BLaER1 (cell line): Measurements from ENCODE around the gene BRD7.

Experiments
- H3K27ac ChIP-seq: shearing (Covaris generic); formaldehyde crosslinking; 2 replicates; pipeline ENCODE4 v1.8.1; 2022
- H3K27me3 ChIP-seq: shearing (Covaris generic); formaldehyde crosslinking; 2 replicates; pipeline ENCODE4 v1.8.1; 2022
- H3K36me3 ChIP-seq: shearing (Covaris generic); formaldehyde crosslinking; 2 replicates; pipeline ENCODE4 v1.8.1; 2022
- H3K4me1 ChIP-seq: shearing (Covaris generic); formaldehyde crosslinking; 2 replicates; pipeline ENCODE4 v1.8.1; 2022
- H3K4me2 ChIP-seq: shearing (Covaris generic); formaldehyde crosslinking; 2 replicates; pipeline ENCODE4 v1.8.1; 2022
- H3K4me3 ChIP-seq: shearing (Covaris generic); formaldehyde crosslinking; 2 replicates; pipeline ENCODE4 v1.8.1; 2022
- H3K9ac ChIP-seq: shearing (Covaris generic); formaldehyde crosslinking; 2 replicates; pipeline ENCODE4 v1.8.1; 2022
- H3K9me3 ChIP-seq: shearing (Covaris generic); formaldehyde crosslinking; 2 replicates; pipeline ENCODE4 v1.8.1; 2022
- H4K20me1 ChIP-seq: shearing (Covaris generic); formaldehyde crosslinking; 2 replicates; pipeline ENCODE4 v1.8.1; 2022
- Cebpa-rat ChIP-seq: shearing (Covaris generic); IDR thresholded peaks from 2 replicates; pipeline ENCODE4 v1.8.1; 2022

BRD7 gene

GRCh38 chr16:50338371-50339231, 30.2 kb downstream of the BRD7 start:
- Histone ChIP-seq H3K4me2 (no peak overlapping the region), H3K4me3 (no peak overlapping the region), H4K20me1 (peaks cover 17% of the 10 kb centered on the region; the same call in 1 of the 2 replicates), H3K9me3 (no peaks in the 10 kb centered on the region), H3K36me3 (peaks cover 83% of the 10 kb centered on the region), H3K27ac (no peak overlapping the region), H3K9ac (no peak overlapping the region), H3K4me1 (no peaks in the 10 kb centered on the region), H3K27me3 (no peaks in the 10 kb centered on the region)
- no peak for TF ChIP-seq Cebpa-rat

GRCh38 chr16:50336884-50337283, 31.9 kb downstream of the BRD7 start:
- Histone ChIP-seq H3K9me3 (no peaks in the 10 kb centered on the region), H3K9ac (no peak overlapping the region), H3K4me2 (no peak overlapping the region), H3K4me1 (no peaks in the 10 kb centered on the region), H3K27me3 (no peaks in the 10 kb centered on the region), H3K36me3 (peaks cover 83% of the 10 kb centered on the region), H3K27ac (no peak overlapping the region), H3K4me3 (no peak overlapping the region), H4K20me1 (peaks cover 18% of the 10 kb centered on the region)
- TF ChIP-seq Cebpa-rat = no peak

- Histone ChIP-seq H3K9ac (no peak overlapping the region), H3K4me1 (no peaks in the 10 kb centered on the region), H3K27me3 (no peaks in the 10 kb centered on the region), H3K36me3 (peaks cover 79% of the 10 kb centered on the region), H3K4me3 (no peak overlapping the region), H3K4me2 (no peak overlapping the region), H4K20me1 (peaks cover 20% of the 10 kb centered on the region), H3K27ac (no peak overlapping the region), H3K9me3 (no peaks in the 10 kb centered on the region)
- TF ChIP-seq Cebpa-rat = no peak
These were observed 33.4 kb downstream of the BRD7 start for GRCh38 chr16:50335196-50335958.

GRCh38 chr16:50334106-50334975, 34.4 kb downstream of the BRD7 start:
- peaks cover 23% of the 10 kb centered on the region for H4K20me1 ChIP-seq
- H3K9me3 ChIP-seq = no peaks in the 10 kb centered on the region
- peaks cover 86% of the 10 kb centered on the region for H3K36me3 ChIP-seq
- H3K27me3 ChIP-seq = no peaks in the 10 kb centered on the region
- TF ChIP-seq Cebpa-rat = no peak
- no peak overlapping the region for H3K4me2 ChIP-seq
- H3K4me1 ChIP-seq = no peaks in the 10 kb centered on the region
- no peak overlapping the region for H3K4me3 ChIP-seq
- no peak overlapping the region for H3K9ac ChIP-seq
- no peak overlapping the region for H3K27ac ChIP-seq

- Histone ChIP-seq H3K4me1 (no peaks in the 10 kb centered on the region; the same call in 1 of the 2 replicates), H3K27me3 (no peaks in the 10 kb centered on the region), H3K27ac (no peak overlapping the region), H4K20me1 (peaks cover 20% of the 10 kb centered on the region), H3K9me3 (no peaks in the 10 kb centered on the region), H3K4me2 (no peak overlapping the region), H3K4me3 (no peak overlapping the region), H3K9ac (no peak overlapping the region), H3K36me3 (peaks cover 82% of the 10 kb centered on the region)
- no peak for TF ChIP-seq Cebpa-rat
These were observed 36.2 kb downstream of the BRD7 start for GRCh38 chr16:50332599-50332998.

- peaks cover 30% of the 10 kb centered on the region for H4K20me1 ChIP-seq
- H3K9ac ChIP-seq = no peak overlapping the region
- H3K36me3 ChIP-seq = peaks cover 84% of the 10 kb centered on the region
- H3K27me3 ChIP-seq = no peaks in the 10 kb centered on the region
- no peak for TF ChIP-seq Cebpa-rat
- H3K4me1 ChIP-seq = peaks cover 6% of the 10 kb centered on the region; the same call in 1 of the 2 replicates
- H3K27ac ChIP-seq = no peak overlapping the region
- no peak overlapping the region for H3K4me3 ChIP-seq
- no peaks in the 10 kb centered on the region for H3K9me3 ChIP-seq
- no peak overlapping the region for H3K4me2 ChIP-seq
These were observed 37.2 kb downstream of the BRD7 start for GRCh38 chr16:50331570-50331969.

GRCh38 chr16:50329446-50330189, 39.2 kb downstream of the BRD7 start:
- TF ChIP-seq Cebpa-rat = no peak
- Histone ChIP-seq H3K4me2 (no peak overlapping the region), H4K20me1 (peaks cover 39% of the 10 kb centered on the region), H3K27ac (no peak overlapping the region), H3K4me1 (peaks cover 6% of the 10 kb centered on the region; the same call in 1 of the 2 replicates), H3K9ac (no peak overlapping the region), H3K9me3 (no peaks in the 10 kb centered on the region), H3K36me3 (peaks cover 93% of the 10 kb centered on the region), H3K4me3 (no peak overlapping the region), H3K27me3 (no peaks in the 10 kb centered on the region)

GRCh38 chr16:50326835-50327465, 41.8 kb downstream of the BRD7 start:
- peaks cover 92% of the 10 kb centered on the region for H3K36me3 ChIP-seq
- H3K4me3 ChIP-seq = no peak overlapping the region
- no peaks in the 10 kb centered on the region for H3K27me3 ChIP-seq
- TF ChIP-seq Cebpa-rat = no peak
- H3K27ac ChIP-seq = no peak overlapping the region
- H3K4me1 ChIP-seq = peaks cover 6% of the 10 kb centered on the region; the same call in 1 of the 2 replicates
- no peaks in the 10 kb centered on the region for H3K9me3 ChIP-seq
- H3K4me2 ChIP-seq = no peak overlapping the region
- peaks cover 52% of the 10 kb centered on the region for H4K20me1 ChIP-seq
- H3K9ac ChIP-seq = no peak overlapping the region

GRCh38 chr16:50326264-50326663, 42.5 kb downstream of the BRD7 start:
- Histone ChIP-seq H3K4me3 (no peak overlapping the region), H3K4me1 (peaks cover 6% of the 10 kb centered on the region; the same call in 1 of the 2 replicates), H3K9ac (no peak overlapping the region), H3K27me3 (no peaks in the 10 kb centered on the region), H3K4me2 (no peak overlapping the region), H3K36me3 (peaks cover 92% of the 10 kb centered on the region), H4K20me1 (peaks cover 45% of the 10 kb centered on the region), H3K27ac (no peak overlapping the region), H3K9me3 (no peaks in the 10 kb centered on the region)
- no peak for TF ChIP-seq Cebpa-rat
